HK-2 (cell line): ENCODE results near the gene MALT1.
"Not testable (repeated sequence)": the region's sequence is repeated elsewhere in the genome, so short reads cannot be mapped to it uniquely, and the experiment has no call there.

Source experiments
- DNase-seq: peaks from one replicate; pipeline ENCODE4 v3.0.0-alpha.2; 2018; ENCODE audit not compliant: unreplicated experiment

Gene MALT1

GRCh38 chr18:58733866-58734265 is 62.6 kb downstream of the MALT1 start:
- no peak for DNase-seq

- DNase-seq: no peak
Observed at GRCh38 chr18:58738322-58738721, 67.1 kb downstream of the MALT1 start.

GRCh38 chr18:58745914-58746313 is 74.6 kb downstream of the MALT1 start:
- DNase-seq: no peak

GRCh38 chr18:58748899-58749595 is 77.8 kb downstream of the MALT1 start:
- no peak for DNase-seq

GRCh38 chr18:58753976-58754375 is 82.7 kb downstream of the MALT1 start:
- DNase-seq: peak; percentile 13

- DNase-seq: peak; percentile 25
Observed at GRCh38 chr18:58754544-58755068, 83.3 kb downstream of the MALT1 start.

GRCh38 chr18:58755304-58756010 is 84.2 kb downstream of the MALT1 start:
- DNase-seq: peak; percentile 49

- DNase-seq: no peak
Observed at GRCh38 chr18:58756148-58756547, 84.9 kb downstream of the MALT1 start.

- peak; percentile 19 for DNase-seq
Observed at GRCh38 chr18:58756596-58757240, 85.5 kb downstream of the MALT1 start.

- not testable (repeated sequence) for DNase-seq
Observed at GRCh38 chr18:58757351-58757750, 86.1 kb downstream of the MALT1 start.

- no peak for DNase-seq
Observed at GRCh38 chr18:58758046-58758445, 86.8 kb downstream of the MALT1 start.

- DNase-seq: no peak
Observed at GRCh38 chr18:58758606-58759005, 87.3 kb downstream of the MALT1 start.

GRCh38 chr18:58761241-58761969 is 90.1 kb downstream of the MALT1 start:
- DNase-seq: no peak

GRCh38 chr18:58761970-58762780 is 90.9 kb downstream of the MALT1 start:
- no peak for DNase-seq

GRCh38 chr18:58762781-58763171 is 91.5 kb downstream of the MALT1 start:
- no peak for DNase-seq

- no peak for DNase-seq
Observed at GRCh38 chr18:58766164-58766563, 94.9 kb downstream of the MALT1 start.

GRCh38 chr18:58766946-58767345 is 95.7 kb downstream of the MALT1 start:
- DNase-seq: no peak

GRCh38 chr18:58768293-58768974 is 97.2 kb downstream of the MALT1 start:
- DNase-seq: peak; percentile 59

GRCh38 chr18:58769321-58769720 is 98.1 kb downstream of the MALT1 start:
- no peak for DNase-seq

- DNase-seq: no peak
Observed at GRCh38 chr18:58770601-58771000, 99.3 kb downstream of the MALT1 start.

- no peak for DNase-seq
Observed at GRCh38 chr18:58772161-58772560, 100.9 kb downstream of the MALT1 start.
